Activated naive CD4-positive, alpha-beta T cell treated with anti-CD3 and anti-CD28 coated beads for 36 hours (primary cell): ENCODE results near the gene GABBR2. TPM values are rescaled to one million over a fixed set of nuclear protein-coding genes. Genes with fewer than 3 reads are reported as not detected.
"Not testable (repeated sequence)": the region's sequence is repeated elsewhere in the genome, so short reads cannot be mapped to it uniquely, and the experiment has no call there.

ENCODE experiments used
- CTCF ChIA-PET: fragments of 350-600 bp; sonication (Branson Sonifier 250); formaldehyde crosslinking; loops from one replicate; lab custom pipeline; 2021; ENCODE audit warnings: antibody characterized with exemption; lab: Charles Lee
- DNase-seq: peaks from one replicate; pipeline ENCODE4 v3.0.0-alpha.2; 2020
- H3K27ac Mint-ChIP-seq: one replicate; pipeline ENCODE4 v1.8.0; 2021; ENCODE audit warnings: mild to moderate bottlenecking, mixed read lengths
- H3K27me3 Mint-ChIP-seq: one replicate; pipeline ENCODE4 v1.8.0; 2021; ENCODE audit warnings: low read depth, mixed read lengths
- H3K36me3 Mint-ChIP-seq: one replicate; pipeline ENCODE4 v1.8.0; 2021; ENCODE audit warnings: low read depth, mixed read lengths
- H3K4me1 Mint-ChIP-seq: one replicate; pipeline ENCODE4 v1.8.0; 2021; ENCODE audit warnings: low read depth, mixed read lengths
- H3K4me3 Mint-ChIP-seq: one replicate; pipeline ENCODE4 v1.8.0; 2021; ENCODE audit warnings: mild to moderate bottlenecking, moderate library complexity, mixed read lengths
- H3K9me3 Mint-ChIP-seq: one replicate; pipeline ENCODE4 v1.8.0; 2021; ENCODE audit warnings: mixed read lengths
- intact Hi-C: fragments of 100-400 bp; cut with micrococcal nuclease; formaldehyde crosslinking; loops from one replicate; pipeline ENCODE4 v1.15.1; 2023
- total RNA-seq, 2 experiments: library from RNA; stranded (reverse); gene quantifications; one replicate each; pipeline ENCODE4 v1.2.3, GENCODE V29; 2021

Gene GABBR2
- total RNA-seq, 2 experiments from 2014 or later = not detected

GRCh38 chr9:98477884-98478283 is 230.9 kb downstream of the GABBR2 start:
- H3K27me3 Mint-ChIP-seq = peaks cover 3% of the 10 kb centered on the region
- intact Hi-C loops = no loop called here
- no peaks in the 10 kb centered on the region for H3K9me3 Mint-ChIP-seq
- DNase-seq = no peak
- no peaks in the 10 kb centered on the region for H3K36me3 Mint-ChIP-seq
- H3K4me1 Mint-ChIP-seq = no peaks in the 10 kb centered on the region
- H3K27ac Mint-ChIP-seq = no peak overlapping the region
- H3K4me3 Mint-ChIP-seq = no peak overlapping the region
- CTCF ChIA-PET = no interaction called here

GRCh38 chr9:98472216-98472615 is 236.5 kb downstream of the GABBR2 start:
- H3K4me3 Mint-ChIP-seq = no peak overlapping the region
- H3K27ac Mint-ChIP-seq = no peak overlapping the region
- no peaks in the 10 kb centered on the region for H3K36me3 Mint-ChIP-seq
- DNase-seq = no peak
- intact Hi-C loops = no loop called here
- H3K4me1 Mint-ChIP-seq = no peaks in the 10 kb centered on the region
- CTCF ChIA-PET = no interaction called here
- peaks cover 2% of the 10 kb centered on the region for H3K9me3 Mint-ChIP-seq
- no peaks in the 10 kb centered on the region for H3K27me3 Mint-ChIP-seq

- intact Hi-C loops = no loop called here
- Mint-ChIP-seq H3K4me1 (no peaks in the 10 kb centered on the region), H3K27me3 (no peaks in the 10 kb centered on the region), H3K9me3 (peaks cover 2% of the 10 kb centered on the region), H3K36me3 (no peaks in the 10 kb centered on the region), H3K27ac (no peak overlapping the region), H3K4me3 (no peak overlapping the region)
- DNase-seq = no peak
- CTCF ChIA-PET = no interaction called here
These were observed 237.6 kb downstream of the GABBR2 start for GRCh38 chr9:98471185-98471584.

GRCh38 chr9:98468567-98469239 is 240.0 kb downstream of the GABBR2 start:
- Mint-ChIP-seq H3K9me3 (peaks cover 2% of the 10 kb centered on the region), H3K4me1 (no peaks in the 10 kb centered on the region), H3K4me3 (no peak overlapping the region), H3K36me3 (no peaks in the 10 kb centered on the region), H3K27ac (no peak overlapping the region), H3K27me3 (peaks cover 2% of the 10 kb centered on the region)
- DNase-seq = no peak
- CTCF ChIA-PET = no interaction called here
- intact Hi-C loops = no loop called here

- CTCF ChIA-PET = no interaction called here
- Mint-ChIP-seq H3K9me3 (peaks cover 7% of the 10 kb centered on the region), H3K4me3 (no peak overlapping the region), H3K27me3 (peaks cover 2% of the 10 kb centered on the region), H3K4me1 (no peaks in the 10 kb centered on the region), H3K36me3 (no peaks in the 10 kb centered on the region), H3K27ac (no peak overlapping the region)
- DNase-seq = no peak
- intact Hi-C loops = no loop called here
These were observed 242.9 kb downstream of the GABBR2 start for GRCh38 chr9:98465799-98466198.

- H3K27ac Mint-ChIP-seq, H3K36me3 Mint-ChIP-seq, H3K4me1 Mint-ChIP-seq, H3K27me3 Mint-ChIP-seq, H3K4me3 Mint-ChIP-seq, CTCF ChIA-PET, DNase-seq, intact Hi-C loops: not testable (repeated sequence)
- peaks cover 15% of the 10 kb centered on the region for H3K9me3 Mint-ChIP-seq
These were observed 244.5 kb downstream of the GABBR2 start for GRCh38 chr9:98464156-98464690.

GRCh38 chr9:98462310-98462709 is 246.4 kb downstream of the GABBR2 start:
- CTCF ChIA-PET = no interaction called here
- DNase-seq = no peak
- Mint-ChIP-seq H3K4me1 (no peaks in the 10 kb centered on the region), H3K9me3 (peaks cover 16% of the 10 kb centered on the region), H3K36me3 (no peaks in the 10 kb centered on the region), H3K27me3 (peaks cover 7% of the 10 kb centered on the region), H3K27ac (no peak overlapping the region), H3K4me3 (no peak overlapping the region)
- intact Hi-C loops = no loop called here

GRCh38 chr9:98460704-98461103 is 248.0 kb downstream of the GABBR2 start:
- Mint-ChIP-seq H3K9me3 (peaks cover 16% of the 10 kb centered on the region), H3K4me1 (no peaks in the 10 kb centered on the region), H3K27me3 (peaks cover 13% of the 10 kb centered on the region), H3K36me3 (no peaks in the 10 kb centered on the region), H3K27ac (no peak overlapping the region), H3K4me3 (no peak overlapping the region)
- intact Hi-C loops = no loop called here
- DNase-seq = no peak
- CTCF ChIA-PET = no interaction called here

GRCh38 chr9:98457726-98458370 is 250.9 kb downstream of the GABBR2 start:
- Mint-ChIP-seq H3K4me1 (no peaks in the 10 kb centered on the region), H3K36me3 (no peaks in the 10 kb centered on the region), H3K27ac (no peak overlapping the region), H3K4me3 (no peak overlapping the region), H3K27me3 (peaks cover 11% of the 10 kb centered on the region), H3K9me3 (peaks cover 16% of the 10 kb centered on the region)
- intact Hi-C loops = no loop called here
- no peak for DNase-seq
- CTCF ChIA-PET = no interaction called here

GRCh38 chr9:98456156-98456613 is 252.6 kb downstream of the GABBR2 start:
- Mint-ChIP-seq H3K27ac (no peak overlapping the region), H3K36me3 (no peaks in the 10 kb centered on the region), H3K4me3 (no peak overlapping the region), H3K4me1 (no peaks in the 10 kb centered on the region), H3K9me3 (peaks cover 15% of the 10 kb centered on the region), H3K27me3 (peaks cover 11% of the 10 kb centered on the region)
- intact Hi-C loops = no loop called here
- DNase-seq = no peak
- CTCF ChIA-PET = no interaction called here

- Mint-ChIP-seq H3K4me3 (no peak overlapping the region), H3K36me3 (no peaks in the 10 kb centered on the region), H3K27me3 (peaks cover 11% of the 10 kb centered on the region), H3K9me3 (peaks cover 9% of the 10 kb centered on the region), H3K4me1 (no peaks in the 10 kb centered on the region), H3K27ac (no peak overlapping the region)
- DNase-seq = no peak
- intact Hi-C loops = no loop called here
- CTCF ChIA-PET = interaction anchor here (0.6 kb wide), 2 partner anchors 30 to 318 kb away, joined by 3 read pairs; no protein-coding TSS in a partner anchor
These were observed 253.2 kb downstream of the GABBR2 start for GRCh38 chr9:98455256-98456155.

- H3K27me3 Mint-ChIP-seq = peaks cover 11% of the 10 kb centered on the region
- no peaks in the 10 kb centered on the region for H3K4me1 Mint-ChIP-seq
- H3K4me3 Mint-ChIP-seq = no peak overlapping the region
- no peak for DNase-seq
- intact Hi-C loops = no loop called here
- no peak overlapping the region for H3K27ac Mint-ChIP-seq
- H3K9me3 Mint-ChIP-seq = no peaks in the 10 kb centered on the region
- H3K36me3 Mint-ChIP-seq = no peaks in the 10 kb centered on the region
- CTCF ChIA-PET = no interaction called here
These were observed 255.0 kb downstream of the GABBR2 start for GRCh38 chr9:98453589-98454311.
